Colon (tissue), 2 donors: ENCODE data around the gene MAP3K10.

Source experiments
- FAIRE-seq: peaks from 2 replicates; lab custom pipeline; 2012; peaks lifted over from hg19 to GRCh38; lab: Jason Lieb, UNC
- donor health status: control.
- donor health status: control.

The MAP3K10 gene

GRCh38 chr19:40233811-40234389 is 42.7 kb downstream of the MAP3K10 start:
- FAIRE-seq = no peak

GRCh38 chr19:40234429-40235237 is 43.4 kb downstream of the MAP3K10 start:
- no peak for FAIRE-seq

GRCh38 chr19:40235238-40236025 is 44.2 kb downstream of the MAP3K10 start:
- no peak for FAIRE-seq

GRCh38 chr19:40236026-40236355 is 44.8 kb downstream of the MAP3K10 start:
- no peak for FAIRE-seq

GRCh38 chr19:40236366-40236765 is 45.1 kb downstream of the MAP3K10 start:
- FAIRE-seq = no peak

- no peak for FAIRE-seq
Measured at GRCh38 chr19:40237791-40238190, 46.6 kb downstream of the MAP3K10 start.

GRCh38 chr19:40238775-40239174 is 47.5 kb downstream of the MAP3K10 start:
- no peak for FAIRE-seq

- no peak for FAIRE-seq
Measured at GRCh38 chr19:40239415-40240226, 48.4 kb downstream of the MAP3K10 start.

- FAIRE-seq = no peak
Measured at GRCh38 chr19:40240332-40240731, 49.1 kb downstream of the MAP3K10 start.

- FAIRE-seq = no peak
Measured at GRCh38 chr19:40241125-40241808, 50.0 kb downstream of the MAP3K10 start.

- no peak for FAIRE-seq
Measured at GRCh38 chr19:40241809-40242384, 50.7 kb downstream of the MAP3K10 start.

GRCh38 chr19:40242480-40242879 is 51.3 kb downstream of the MAP3K10 start:
- no peak for FAIRE-seq

- FAIRE-seq = no peak
Measured at GRCh38 chr19:40243181-40243580, 52.0 kb downstream of the MAP3K10 start.

GRCh38 chr19:40244579-40245317 is 53.5 kb downstream of the MAP3K10 start:
- FAIRE-seq = no peak

- FAIRE-seq = no peak
Measured at GRCh38 chr19:40245506-40246128, 54.4 kb downstream of the MAP3K10 start.

- FAIRE-seq = no peak
Measured at GRCh38 chr19:40246292-40247073, 55.3 kb downstream of the MAP3K10 start.

GRCh38 chr19:40247178-40247577 is 56.0 kb downstream of the MAP3K10 start:
- no peak for FAIRE-seq

- no peak for FAIRE-seq
Measured at GRCh38 chr19:40247735-40248262, 56.6 kb downstream of the MAP3K10 start.

- no peak for FAIRE-seq
Measured at GRCh38 chr19:40249201-40249600, 58.0 kb downstream of the MAP3K10 start.
